GM19372 (cell line): ENCODE measurements around the gene KTI12.

ENCODE experiments used
- ATAC-seq: cut with Tn5 transposase; IDR thresholded peaks from one replicate; pipeline ENCODE4 v1.9.1; 2021; ENCODE audit warnings: mild to moderate bottlenecking, low read depth, moderate library complexity; ENCODE audit not compliant: unreplicated experiment

KTI12 gene

DNA sequence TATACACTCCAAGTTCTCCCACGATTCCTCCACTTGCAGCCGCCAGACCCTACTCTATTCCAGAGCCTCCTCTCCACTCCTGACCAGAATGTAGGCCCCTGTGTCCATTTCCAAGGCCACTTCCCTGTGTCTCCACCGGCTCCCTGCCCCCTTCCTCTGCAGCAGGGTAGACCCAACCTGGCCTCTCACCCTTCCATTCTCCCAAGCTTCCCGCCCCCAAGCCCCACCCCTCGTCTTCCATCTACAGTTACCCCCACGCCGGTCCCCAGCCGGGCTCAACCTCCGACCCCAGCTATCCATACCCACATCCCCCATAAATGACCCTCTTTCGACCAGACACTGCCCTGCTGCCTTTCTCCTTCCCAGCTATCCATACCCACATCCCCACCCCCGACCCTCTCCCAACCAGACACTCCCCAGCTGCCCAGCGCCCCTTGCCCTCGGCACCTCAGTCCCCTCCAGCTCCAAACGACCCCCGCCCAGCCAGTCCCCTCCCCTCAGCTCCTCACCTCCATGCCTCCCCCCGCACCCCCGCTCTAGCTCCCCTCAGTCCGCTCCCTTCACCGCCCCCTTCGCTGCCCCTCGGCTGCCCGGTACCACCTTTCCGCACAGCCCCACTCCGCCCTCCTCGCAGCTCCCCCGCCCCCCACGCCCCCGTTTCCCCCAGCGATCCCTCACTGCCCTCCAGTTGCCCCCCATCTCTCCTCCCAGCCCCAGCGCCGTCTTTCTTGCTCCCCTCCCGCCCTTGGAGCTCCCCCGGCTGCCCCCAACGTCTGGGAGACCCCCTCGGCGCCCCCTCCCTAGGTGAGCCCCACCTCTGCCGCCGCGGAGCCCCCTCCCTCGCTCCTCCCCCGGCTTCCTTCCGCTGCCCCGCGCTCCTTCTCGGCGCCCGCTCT is 43.8 kb downstream of the KTI12 start:
- no peak for ATAC-seq

DNA sequence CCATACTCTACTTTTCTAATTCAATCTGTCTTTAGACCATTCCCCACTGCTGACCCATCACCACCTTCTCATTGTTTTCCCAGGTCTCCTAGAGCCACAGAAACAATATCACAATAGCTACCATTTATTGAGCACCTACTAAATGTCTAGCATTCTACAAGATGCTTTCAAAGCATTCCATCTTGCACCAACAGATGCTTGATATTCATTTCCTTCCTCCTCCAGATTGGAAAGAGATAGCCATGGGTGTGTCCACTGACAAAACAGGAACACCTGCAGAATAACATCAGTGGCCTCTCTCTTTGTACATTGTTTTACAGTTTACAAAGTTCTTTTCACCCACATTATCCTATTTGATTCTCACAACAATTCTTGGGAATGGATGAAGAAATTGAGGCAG is 45.4 kb downstream of the KTI12 start:
- no peak for ATAC-seq

DNA sequence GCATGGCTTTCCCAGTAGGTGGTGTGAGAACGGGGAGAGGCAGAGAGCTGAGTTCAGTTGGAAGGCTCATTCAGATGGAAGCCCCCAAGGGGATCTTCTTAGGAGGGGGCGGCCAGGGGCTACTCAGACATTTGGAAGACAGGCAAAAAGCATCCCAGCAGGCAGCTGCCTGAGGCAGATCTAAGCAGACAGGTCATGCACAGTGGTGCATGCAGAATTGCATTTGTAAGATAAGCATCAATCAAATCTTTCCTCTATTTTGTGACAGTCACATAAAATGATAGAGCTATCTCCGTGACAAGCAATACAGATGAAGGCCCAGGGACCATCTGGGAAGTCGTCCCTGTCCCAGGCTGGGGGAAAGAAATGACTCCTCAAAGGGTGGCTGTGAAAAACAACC is 46.9 kb downstream of the KTI12 start:
- ATAC-seq = no peak

DNA sequence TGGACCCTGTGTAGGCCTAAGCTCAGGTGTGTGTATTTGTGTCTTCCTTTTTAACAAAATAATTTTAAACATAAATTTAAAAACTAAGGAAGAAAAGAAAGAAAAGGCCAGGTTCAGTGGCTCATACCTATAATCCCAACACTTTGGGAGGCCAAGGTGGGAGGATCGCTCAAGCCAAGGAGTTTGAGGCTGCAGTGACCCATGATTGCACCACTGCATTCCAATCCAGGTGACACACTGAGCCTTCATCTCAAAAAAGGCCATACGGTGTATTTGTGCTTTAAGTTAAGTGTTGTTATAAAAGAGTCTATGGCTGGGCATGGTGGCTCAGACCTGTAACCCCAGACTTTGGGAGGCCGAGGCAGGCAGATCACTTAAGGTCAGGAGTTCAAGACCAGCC is 51.4 kb downstream of the KTI12 start:
- ATAC-seq = no peak
